ENCODE data around the gene DPYSL5.

Gene DPYSL5

GRCh38 chr2:26892133-26892532, 44.2 kb downstream of the DPYSL5 start:
- H3K4me3 Mint-ChIP-seq: no peak overlapping the region
- no peaks in the 10 kb centered on the region for H3K9me3 Mint-ChIP-seq
- H3K36me3 Mint-ChIP-seq: no peaks in the 10 kb centered on the region
- no peak overlapping the region for H3K27ac Mint-ChIP-seq
- DNase-seq (ENCODE audit: low spot score in 2 of 2): no peak
- ATAC-seq (ENCODE audit: low read depth): no peak
- H3K4me1 Mint-ChIP-seq: peaks cover 3% of the 10 kb centered on the region
- peaks cover 1% of the 10 kb centered on the region for H3K27me3 Mint-ChIP-seq

- ATAC-seq (ENCODE audit: low read depth) (no peak), DNase-seq (ENCODE audit: low spot score in 2 of 2) (no peak)
- Mint-ChIP-seq H3K9me3 (no peaks in the 10 kb centered on the region), H3K27me3 (peaks cover 5% of the 10 kb centered on the region), H3K36me3 (no peaks in the 10 kb centered on the region), H3K4me3 (no peak overlapping the region), H3K4me1 (peaks cover 2% of the 10 kb centered on the region), H3K27ac (no peak overlapping the region)
These were observed 45.1 kb downstream of the DPYSL5 start for GRCh38 chr2:26892922-26893524.

GRCh38 chr2:26894136-26894535, 46.2 kb downstream of the DPYSL5 start:
- Mint-ChIP-seq H3K4me1 (no peaks in the 10 kb centered on the region), H3K36me3 (no peaks in the 10 kb centered on the region), H3K4me3 (no peak overlapping the region), H3K9me3 (no peaks in the 10 kb centered on the region), H3K27me3 (peaks cover 6% of the 10 kb centered on the region), H3K27ac (no peak overlapping the region)
- ATAC-seq (ENCODE audit: low read depth) (no peak), DNase-seq (ENCODE audit: low spot score in 2 of 2) (no peak)

DNA sequence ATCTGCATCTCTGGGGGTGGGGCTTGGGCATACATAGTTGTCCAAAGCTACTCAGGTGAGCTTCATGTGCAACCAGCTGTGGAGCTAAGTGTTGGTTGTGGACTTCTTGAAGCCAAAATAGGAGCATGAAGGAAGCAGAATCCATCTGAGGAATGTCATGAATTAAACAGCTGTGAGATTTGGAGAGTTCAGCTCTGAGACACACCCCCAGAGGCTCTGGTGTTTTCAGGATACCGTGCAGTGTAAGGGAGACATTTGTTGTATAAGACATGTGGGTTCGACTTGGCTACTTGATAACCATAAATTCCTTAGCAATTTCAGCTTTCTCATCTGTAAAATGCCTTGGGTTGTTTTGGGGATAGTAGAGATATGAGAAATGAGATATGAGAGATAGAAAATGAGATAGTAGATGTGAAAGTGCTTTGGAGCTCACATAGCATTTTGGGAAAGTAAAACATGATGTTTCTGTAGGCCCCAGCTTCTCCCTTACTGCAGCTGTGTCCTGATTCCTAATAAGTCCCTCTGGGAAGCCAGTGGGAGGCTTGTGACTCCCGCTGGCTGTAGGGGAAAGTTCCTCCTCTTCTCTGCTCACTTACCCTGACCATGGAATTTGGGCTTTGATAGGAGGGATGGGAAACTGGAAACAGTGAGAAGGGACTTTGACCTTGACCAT, 50.0 kb downstream of the DPYSL5 start:
- Mint-ChIP-seq H3K27me3 (peaks cover 6% of the 10 kb centered on the region), H3K9me3 (no peaks in the 10 kb centered on the region), H3K27ac (no peak overlapping the region), H3K4me1 (no peaks in the 10 kb centered on the region), H3K36me3 (no peaks in the 10 kb centered on the region), H3K4me3 (no peak overlapping the region)
- DNase-seq (ENCODE audit: low spot score in 2 of 2) (no peak), ATAC-seq (ENCODE audit: low read depth) (no peak)

- Mint-ChIP-seq H3K36me3 (no peaks in the 10 kb centered on the region), H3K4me1 (no peaks in the 10 kb centered on the region), H3K9me3 (no peaks in the 10 kb centered on the region), H3K27me3 (peaks cover 6% of the 10 kb centered on the region), H3K4me3 (no peak overlapping the region), H3K27ac (no peak overlapping the region)
- DNase-seq (ENCODE audit: low spot score in 2 of 2): no peak
- no peak for ATAC-seq (ENCODE audit: low read depth)
These were observed 50.6 kb downstream of the DPYSL5 start for GRCh38 chr2:26898480-26899078.

DNA sequence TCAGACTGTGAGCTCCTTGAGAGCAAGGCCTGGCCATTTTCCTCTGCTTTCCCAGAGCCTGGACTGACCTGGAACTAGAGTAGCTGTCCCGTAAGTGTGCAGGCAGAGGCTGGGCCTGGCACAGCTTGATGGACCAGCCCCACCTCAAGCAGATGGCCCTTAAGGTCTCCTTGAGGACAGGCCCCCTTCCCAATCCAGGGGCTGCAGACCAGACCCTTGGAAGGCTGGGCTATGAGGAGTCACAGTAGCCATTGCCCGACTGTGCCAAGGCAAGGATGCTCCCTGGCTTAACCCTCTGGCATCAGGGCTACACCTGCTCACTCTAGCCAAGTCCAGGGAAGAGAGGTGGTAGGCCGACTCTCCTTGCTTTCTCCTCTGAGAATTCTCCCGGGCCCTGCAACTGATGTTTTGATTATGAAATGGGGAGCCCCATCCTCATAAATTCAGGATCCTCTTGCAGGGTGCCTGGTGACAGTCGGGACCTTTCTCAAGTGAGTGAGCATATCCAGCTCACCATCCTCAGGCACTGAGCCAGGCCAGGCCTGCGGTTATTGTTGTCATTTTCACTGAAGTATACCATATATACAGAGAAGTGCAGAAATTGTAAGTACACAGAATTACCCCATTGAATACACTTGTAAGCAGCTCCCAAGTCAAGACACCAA, 51.7 kb downstream of the DPYSL5 start:
- H3K4me1 Mint-ChIP-seq: no peaks in the 10 kb centered on the region
- ATAC-seq (ENCODE audit: low read depth): no peak
- H3K9me3 Mint-ChIP-seq: no peaks in the 10 kb centered on the region
- DNase-seq (ENCODE audit: low spot score in 2 of 2): no peak
- peaks cover 4% of the 10 kb centered on the region for H3K27me3 Mint-ChIP-seq
- no peaks in the 10 kb centered on the region for H3K36me3 Mint-ChIP-seq
- no peak overlapping the region for H3K27ac Mint-ChIP-seq
- no peak overlapping the region for H3K4me3 Mint-ChIP-seq

DNA sequence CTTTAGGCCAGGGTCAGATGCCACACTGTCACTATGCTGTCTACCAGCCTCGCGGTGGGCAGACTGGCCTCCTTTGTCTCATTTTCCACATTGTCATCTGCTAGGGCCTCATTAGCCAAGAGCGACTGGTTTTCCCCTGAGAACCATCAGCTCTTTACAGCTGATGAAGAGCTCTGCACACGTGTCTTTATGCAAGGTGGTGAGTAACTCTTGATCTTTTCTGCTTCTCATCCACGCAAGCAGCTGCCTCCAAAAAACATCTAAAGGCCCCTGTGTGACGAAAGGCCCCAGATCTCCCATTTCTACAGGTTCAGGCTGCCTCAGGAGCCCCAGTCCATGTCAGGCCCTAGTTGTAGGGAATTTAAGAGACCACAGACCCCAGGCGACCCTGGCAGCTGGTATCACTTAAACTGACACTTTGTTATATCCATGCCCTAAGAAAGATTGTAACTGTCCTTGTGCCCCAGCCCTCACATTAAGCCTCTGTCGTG, 52.9 kb downstream of the DPYSL5 start:
- H3K27ac Mint-ChIP-seq: no peak overlapping the region
- peaks cover 4% of the 10 kb centered on the region for H3K27me3 Mint-ChIP-seq
- H3K4me3 Mint-ChIP-seq: no peak overlapping the region
- DNase-seq (ENCODE audit: low spot score in 2 of 2) (no peak), ATAC-seq (ENCODE audit: low read depth) (no peak)
- no peaks in the 10 kb centered on the region for H3K4me1 Mint-ChIP-seq
- H3K36me3 Mint-ChIP-seq: no peaks in the 10 kb centered on the region
- H3K9me3 Mint-ChIP-seq: no peaks in the 10 kb centered on the region

DNA sequence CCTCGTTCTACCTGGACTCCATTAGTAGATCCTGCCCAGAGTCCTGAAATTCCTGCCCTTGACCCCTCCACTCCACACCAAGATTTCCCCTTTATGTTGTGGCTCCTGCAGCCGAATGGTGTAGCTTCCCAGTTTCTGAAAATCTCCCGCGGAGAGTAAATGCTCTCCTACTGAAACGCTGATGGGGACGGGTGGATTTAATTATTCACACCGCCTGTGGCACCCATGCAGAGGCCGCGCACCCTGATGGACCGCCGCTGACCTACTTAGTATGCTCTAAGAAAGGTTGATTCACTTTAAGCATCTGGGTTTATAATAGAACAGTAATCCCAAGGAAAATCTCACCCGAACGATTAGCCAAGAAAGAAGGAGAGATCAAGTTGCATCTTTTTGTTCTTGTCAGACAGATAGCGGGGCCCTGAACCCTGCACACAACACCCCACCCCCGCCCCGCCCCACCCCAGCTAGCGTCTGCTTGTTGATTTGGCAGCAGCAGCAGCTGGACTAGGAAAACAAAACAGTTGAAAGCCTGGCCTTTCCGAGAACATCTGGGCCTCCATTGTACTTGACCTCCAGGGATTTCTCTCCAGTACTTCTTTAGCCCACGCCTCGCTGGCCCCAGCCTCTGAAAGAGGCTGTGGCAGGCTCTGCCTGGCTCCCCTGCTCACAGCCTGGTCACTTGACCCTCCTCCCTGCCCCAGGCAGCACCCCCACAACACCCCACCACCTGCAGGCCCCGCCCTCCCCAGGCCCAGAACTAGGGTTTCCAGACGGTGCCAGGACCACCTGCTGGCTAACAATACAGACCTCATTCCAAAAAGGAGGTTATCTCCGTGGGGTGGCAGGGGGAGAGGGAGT, 53.6 kb downstream of the DPYSL5 start:
- Mint-ChIP-seq H3K27ac (no peak overlapping the region), H3K27me3 (peaks cover 4% of the 10 kb centered on the region), H3K4me3 (no peak overlapping the region), H3K9me3 (no peaks in the 10 kb centered on the region), H3K36me3 (no peaks in the 10 kb centered on the region), H3K4me1 (no peaks in the 10 kb centered on the region)
- ATAC-seq (ENCODE audit: low read depth): no peak
- no peak for DNase-seq (ENCODE audit: low spot score in 2 of 2)

- Mint-ChIP-seq H3K9me3 (no peaks in the 10 kb centered on the region), H3K27ac (no peak overlapping the region), H3K36me3 (no peaks in the 10 kb centered on the region), H3K4me3 (no peak overlapping the region), H3K27me3 (peaks cover 5% of the 10 kb centered on the region), H3K4me1 (no peaks in the 10 kb centered on the region)
- no peak for DNase-seq (ENCODE audit: low spot score in 2 of 2)
- no peak for ATAC-seq (ENCODE audit: low read depth)
These were observed 55.7 kb downstream of the DPYSL5 start for GRCh38 chr2:26903676-26904075.

- Mint-ChIP-seq H3K9me3 (no peaks in the 10 kb centered on the region), H3K27me3 (peaks cover 9% of the 10 kb centered on the region), H3K36me3 (no peaks in the 10 kb centered on the region), H3K4me3 (no peak overlapping the region), H3K4me1 (no peaks in the 10 kb centered on the region), H3K27ac (no peak overlapping the region)
- ATAC-seq (ENCODE audit: low read depth) (no peak), DNase-seq (ENCODE audit: low spot score in 2 of 2) (no peak)
These were observed 56.9 kb downstream of the DPYSL5 start for GRCh38 chr2:26904839-26905238.

DNA sequence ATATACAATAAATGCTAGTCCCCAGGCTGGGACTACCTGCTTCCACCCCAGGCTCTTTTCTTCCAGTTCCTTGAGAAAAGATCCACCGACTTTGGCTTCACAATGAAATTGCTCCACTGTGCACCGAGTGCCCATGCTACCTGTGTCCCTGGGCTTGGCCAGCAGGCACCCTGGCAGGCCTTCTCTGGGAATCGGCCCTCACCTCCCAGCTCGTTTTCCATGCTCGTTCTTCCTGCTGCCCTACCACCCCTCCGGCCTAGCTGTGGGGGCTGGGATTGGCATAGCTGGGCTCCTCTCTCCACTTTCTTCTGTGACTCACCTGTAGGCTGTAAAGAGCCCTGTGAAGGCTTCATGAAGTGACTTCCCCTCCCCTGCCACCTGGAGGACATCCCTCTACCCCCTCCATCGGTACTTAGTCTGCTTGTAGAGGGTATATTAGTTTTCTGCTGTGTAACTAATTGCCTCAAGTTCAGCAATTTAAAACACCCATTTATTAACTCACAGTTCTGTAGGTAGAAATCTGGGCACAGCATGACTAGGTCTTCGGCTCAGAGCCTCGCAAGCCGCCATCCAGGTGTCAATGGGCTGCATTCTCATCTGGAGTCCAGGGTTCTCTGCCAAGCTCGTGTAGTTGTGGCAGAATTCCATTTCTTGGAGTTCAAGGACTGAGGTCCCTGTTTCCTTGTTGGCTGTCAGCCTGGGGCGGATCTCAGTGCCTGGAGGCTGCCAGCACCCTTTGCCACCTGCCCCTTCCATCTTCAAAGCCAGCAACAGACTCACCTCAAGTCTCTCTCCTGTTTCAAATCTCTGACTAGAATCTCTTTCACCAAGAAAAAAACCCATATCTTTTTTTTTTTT, 57.6 kb downstream of the DPYSL5 start:
- no peak overlapping the region for H3K4me3 Mint-ChIP-seq
- DNase-seq (ENCODE audit: low spot score in 2 of 2): no peak
- peaks cover 10% of the 10 kb centered on the region for H3K27me3 Mint-ChIP-seq
- peaks cover under 1% of the 10 kb centered on the region for H3K9me3 Mint-ChIP-seq
- no peak overlapping the region for H3K27ac Mint-ChIP-seq
- no peaks in the 10 kb centered on the region for H3K36me3 Mint-ChIP-seq
- ATAC-seq (ENCODE audit: low read depth): no peak
- H3K4me1 Mint-ChIP-seq: no peaks in the 10 kb centered on the region

GRCh38 chr2:26907416-26907815, 59.5 kb downstream of the DPYSL5 start:
- Mint-ChIP-seq H3K36me3 (no peaks in the 10 kb centered on the region), H3K9me3 (peaks cover 3% of the 10 kb centered on the region), H3K4me1 (no peaks in the 10 kb centered on the region), H3K4me3 (no peak overlapping the region), H3K27me3 (peaks cover 10% of the 10 kb centered on the region), H3K27ac (no peak overlapping the region)
- ATAC-seq (ENCODE audit: low read depth) (no peak), DNase-seq (ENCODE audit: low spot score in 2 of 2) (no peak)

DNA sequence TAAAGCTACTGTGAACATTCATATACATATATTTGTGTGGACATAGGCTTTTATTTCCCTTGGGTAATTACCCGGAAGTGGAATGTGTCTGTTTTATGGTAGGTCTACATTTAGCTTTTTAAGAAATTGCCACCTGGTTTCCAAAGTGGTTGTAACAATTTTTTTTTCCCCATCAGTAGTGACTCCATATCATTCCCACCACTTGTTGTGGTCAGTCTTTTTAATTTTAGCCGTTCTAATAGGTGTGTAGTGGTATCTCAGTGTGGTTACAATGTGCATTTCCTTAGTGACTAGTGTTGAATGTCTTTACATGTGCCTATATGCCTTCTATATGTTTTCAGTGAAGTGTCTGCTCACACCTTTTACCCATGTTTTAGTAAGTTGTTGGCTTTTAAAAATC, 62.2 kb downstream of the DPYSL5 start:
- no peak overlapping the region for H3K4me3 Mint-ChIP-seq
- no peak for ATAC-seq (ENCODE audit: low read depth)
- H3K27ac Mint-ChIP-seq: no peak overlapping the region
- H3K4me1 Mint-ChIP-seq: no peaks in the 10 kb centered on the region
- H3K9me3 Mint-ChIP-seq: peaks cover 3% of the 10 kb centered on the region
- no peak for DNase-seq (ENCODE audit: low spot score in 2 of 2)
- peaks cover 14% of the 10 kb centered on the region for H3K27me3 Mint-ChIP-seq
- H3K36me3 Mint-ChIP-seq: no peaks in the 10 kb centered on the region
